GM23338 (cell line): ENCODE data around the gene OR5L2. TPM values are rescaled to one million over a fixed set of nuclear protein-coding genes. Genes with fewer than 3 reads are reported as not detected.

Experiments used
- ATAC-seq: fragments of 200-7000 bp; cut with Tn5 transposase; 3 replicates; pipeline ENCODE4 v1.9.1; 2020
- DNase-seq: peaks from one replicate; pipeline ENCODE4 v3.0.0-alpha.2; 2015; ENCODE audit warnings: low spot score
- H2AFZ ChIP-seq: fragments of 200-600 bp; sonication (generic); 2 replicates; pipeline ENCODE4 v1.8.0; 2016; ENCODE audit warnings: antibody characterized with exemption, mild to moderate bottlenecking, moderate library complexity
- H3F3A ChIP-seq: fragments of 200-600 bp; sonication (generic); replicated peaks from 2 replicates; pipeline ENCODE4 v1.8.0; 2017; ENCODE audit warnings: antibody characterized with exemption, mixed run types, low read depth
- H3K27ac ChIP-seq: fragments of 200-600 bp; sonication (generic); 2 replicates; pipeline ENCODE4 v1.6.1; 2016; ENCODE audit warnings: low read depth
- H3K27me3 ChIP-seq: fragments of 200-600 bp; sonication (generic); 2 replicates; pipeline ENCODE4 v1.8.0; 2016; ENCODE audit warnings: mild to moderate bottlenecking, mixed run types, moderate library complexity; ENCODE audit not compliant: insufficient read depth
- H3K36me3 ChIP-seq: fragments of 200-600 bp; sonication (generic); 2 replicates; pipeline ENCODE4 v1.8.0; 2016; ENCODE audit warnings: mild to moderate bottlenecking; ENCODE audit not compliant: insufficient read depth
- H3K4me1 ChIP-seq: fragments of 200-600 bp; sonication (generic); 2 replicates; pipeline ENCODE4 v1.8.0; 2016; ENCODE audit warnings: mild to moderate bottlenecking, moderate library complexity; ENCODE audit not compliant: insufficient read depth
- H3K4me2 ChIP-seq: fragments of 200-600 bp; sonication (generic); 2 replicates; pipeline ENCODE4 v1.7.1; 2017; ENCODE audit warnings: mixed run types
- H3K4me3 ChIP-seq: fragments of 200-600 bp; sonication (generic); 2 replicates; pipeline ENCODE4 v1.6.1; 2016; ENCODE audit warnings: mixed run types
- H3K79me2 ChIP-seq: fragments of 200-600 bp; sonication (generic); replicated peaks from 2 replicates; pipeline ENCODE4 v1.8.0; 2017; ENCODE audit warnings: mild to moderate bottlenecking; ENCODE audit not compliant: insufficient read depth
- H3K9me2 ChIP-seq: fragments of 200-600 bp; sonication (generic); 2 replicates; pipeline ENCODE4 v1.8.0; 2017; ENCODE audit not compliant: insufficient read depth
- H4K20me1 ChIP-seq: fragments of 200-600 bp; sonication (generic); replicated peaks from 2 replicates; pipeline ENCODE4 v1.8.0; 2017; ENCODE audit warnings: mild to moderate bottlenecking; ENCODE audit not compliant: insufficient read depth
- H3K27ac Mint-ChIP-seq: 2 replicates; pipeline ENCODE4 v1.8.0; 2020; ENCODE audit warnings: inconsistent platforms, mild to moderate bottlenecking, moderate library complexity, mixed read lengths
- H3K27me3 Mint-ChIP-seq: 3 replicates; pipeline ENCODE4 v1.8.0; 2022; ENCODE audit warnings: low read depth, mild to moderate bottlenecking, moderate library complexity, mixed read lengths, inconsistent platforms; ENCODE audit not compliant: insufficient read depth, poor library complexity
- H3K36me3 Mint-ChIP-seq: 3 replicates; pipeline ENCODE4 v1.8.0; 2021; ENCODE audit warnings: low read depth, mild to moderate bottlenecking, inconsistent platforms, moderate library complexity, mixed read lengths
- H3K4me1 Mint-ChIP-seq: 3 replicates; pipeline ENCODE4 v1.8.0; 2020; ENCODE audit warnings: mild to moderate bottlenecking, inconsistent platforms, mixed read lengths
- H3K4me3 Mint-ChIP-seq: 3 replicates; pipeline ENCODE4 v1.8.0; 2021; ENCODE audit warnings: moderate library complexity, mild to moderate bottlenecking, inconsistent platforms, mixed read lengths
- H3K9me3 Mint-ChIP-seq: 3 replicates; pipeline ENCODE4 v1.8.0; 2020; ENCODE audit warnings: moderate library complexity, mild to moderate bottlenecking, inconsistent platforms, mixed read lengths
- CREB1 ChIP-seq: fragments of 250-450 bp; sonication (Bioruptor Pico); IDR thresholded peaks from 2 replicates; pipeline ENCODE4 v1.5.0; 2020; ENCODE audit warnings: low read depth, mild to moderate bottlenecking, moderate library complexity
- EZH2phosphoT487 ChIP-seq: fragments of 200-600 bp; sonication (generic); IDR thresholded peaks from one replicate; pipeline ENCODE4 v1.8.1; 2018; ENCODE audit warnings: antibody characterized with exemption; ENCODE audit not compliant: unreplicated experiment
- JUNB ChIP-seq: IDR thresholded peaks from one replicate; pipeline ENCODE4 v1.6.1; 2016; ENCODE audit warnings: antibody characterized with exemption; ENCODE audit not compliant: unreplicated experiment
- NANOG ChIP-seq: IDR thresholded peaks from 2 replicates; pipeline ENCODE4 v1.6.1; 2016; ENCODE audit warnings: antibody characterized with exemption, borderline replicate concordance
- POLR2AphosphoS5 ChIP-seq: IDR thresholded peaks from 2 replicates; pipeline ENCODE4 v1.6.1; 2016; ENCODE audit warnings: antibody characterized with exemption, low read depth
- REST ChIP-seq: IDR thresholded peaks from one replicate; pipeline ENCODE4 v1.6.1; 2018; ENCODE audit warnings: antibody characterized with exemption; ENCODE audit not compliant: unreplicated experiment
- STAT1 ChIP-seq: IDR thresholded peaks from one replicate; pipeline ENCODE4 v1.6.1; 2016; ENCODE audit warnings: antibody characterized with exemption; ENCODE audit not compliant: unreplicated experiment
- ZNF114 ChIP-seq: fragments of 250-450 bp; sonication (Bioruptor Pico); IDR thresholded peaks from 2 replicates; pipeline ENCODE4 v1.5.0; 2020; ENCODE audit warnings: mild to moderate bottlenecking, moderate library complexity
- ZNF331 ChIP-seq: fragments of 250-450 bp; sonication (Bioruptor Pico); IDR thresholded peaks from 2 replicates; pipeline ENCODE4 v1.5.0; 2020; ENCODE audit warnings: low read depth, mild to moderate bottlenecking, moderate library complexity
- ZNF462 ChIP-seq: fragments of 250-450 bp; sonication (Bioruptor Pico); IDR thresholded peaks from 2 replicates; pipeline ENCODE4 v1.5.0; 2020; ENCODE audit warnings: mild to moderate bottlenecking, moderate library complexity
- long read RNA-seq: library from polyadenylated mRNA; unstranded; transcript quantifications from one replicate; pipeline ENCODE4 v2.0.0, GENCODE V29; 2020; ENCODE audit not compliant: unreplicated experiment
- polyA plus RNA-seq: library from polyadenylated mRNA; unstranded; fragments of >200 nt; fragmentation: Nextera tagmentation; extraction: Ambion mirVana; gene quantifications from 2 replicates; pipeline ENCODE4 v1.2.1, GENCODE V29; 2016
- total RNA-seq: library from RNA; depleted of rRNA; stranded (reverse); fragments of >200 nt; shearing (Covaris generic); gene quantifications from 2 replicates; pipeline ENCODE4 v1.2.3, GENCODE V29; 2014; rRNA removed

Gene OR5L2
- total RNA-seq (not detected in 2 replicates), polyA plus RNA-seq (not detected in 2 replicates)
- long read RNA-seq = 0 reads

- Histone ChIP-seq H2AFZ (no peak within 1 kb of the TSS), H3K27me3 (no peaks in the 10 kb centered on the region), H4K20me1 (no peaks in the 10 kb centered on the region), H3K4me3 (no peak within 1 kb of the TSS), H3K4me2 (no peak within 1 kb of the TSS), H3K36me3 (no peaks in the 10 kb centered on the region), H3K4me1 (no peaks in the 10 kb centered on the region), H3K9me2 (no peaks in the 10 kb centered on the region), H3F3A (no peaks in the 10 kb centered on the region), H3K79me2 (no peaks in the 10 kb centered on the region), H3K27ac (no peak within 1 kb of the TSS)
- no peaks in the 10 kb centered on the region for H3K4me1 Mint-ChIP-seq
- H3K27ac Mint-ChIP-seq = no peak within 1 kb of the TSS
- H3K27me3 Mint-ChIP-seq = peaks cover 2% of the 10 kb centered on the region
- no peak for ATAC-seq
- TF ChIP-seq ZNF331 = no peak
- no peak for TF ChIP-seq POLR2AphosphoS5
- TF ChIP-seq ZNF114 (CRISPR knock-in tag) = no peak
- no peak for TF ChIP-seq CREB1 (CRISPR knock-in tag)
- no peak for TF ChIP-seq STAT1
- H3K9me3 Mint-ChIP-seq = peaks cover 80% of the 10 kb centered on the region
- peaks cover 16% of the 10 kb centered on the region; the same call in 2 of the 3 replicates for H3K36me3 Mint-ChIP-seq
- no peak within 1 kb of the TSS for H3K4me3 Mint-ChIP-seq
- DNase-seq = no peak
Measured at GRCh38 chr11:55826919-55827318, at the start of gene OR5L2. TSS of gene OR5L2 (plus strand) at chr11:55827219. CDS start at chr11:55827219, 0 bp downstream.

GRCh38 chr11:55791606-55792005 lies 35.4 kb upstream of the OR5L2 start:
- DNase-seq (no peak), ATAC-seq (no peak)
- no peak overlapping the region for H2AFZ ChIP-seq
- no peak overlapping the region for H3K4me2 ChIP-seq
- H3K79me2 ChIP-seq = no peaks in the 10 kb centered on the region
- H4K20me1 ChIP-seq = no peaks in the 10 kb centered on the region
- no peaks in the 10 kb centered on the region for H3F3A ChIP-seq
- Mint-ChIP-seq H3K36me3 (peaks cover 12% of the 10 kb centered on the region), H3K9me3 (peaks cover 79% of the 10 kb centered on the region), H3K27me3 (no peaks in the 10 kb centered on the region), H3K4me3 (no peak overlapping the region), H3K27ac (no peak overlapping the region), H3K4me1 (no peaks in the 10 kb centered on the region)
- no peaks in the 10 kb centered on the region for H3K9me2 ChIP-seq
- H3K4me1 ChIP-seq = no peaks in the 10 kb centered on the region
- no peaks in the 10 kb centered on the region for H3K36me3 ChIP-seq
- TF ChIP-seq STAT1 = no peak
- TF ChIP-seq ZNF114 (CRISPR knock-in tag) = no peak
- no peak for TF ChIP-seq NANOG
- no peak for TF ChIP-seq ZNF331
- TF ChIP-seq ZNF462 (CRISPR knock-in tag) = no peak
- TF ChIP-seq REST = no peak
- no peak for TF ChIP-seq JUNB
- TF ChIP-seq EZH2phosphoT487 = no peak
- no peak for TF ChIP-seq POLR2AphosphoS5
- no peak overlapping the region for H3K27ac ChIP-seq
- H3K27me3 ChIP-seq = no peaks in the 10 kb centered on the region
- no peak overlapping the region for H3K4me3 ChIP-seq
